Spleen (tissue), 7 donors: ENCODE results near the gene ZIC5.

Source experiments
- POLR2A ChIP-seq, 3 donors: fragments of 450-650 bp; IDR thresholded peaks; one replicate each; pipeline ENCODE4 v1.5.1; 2017; ENCODE audit warnings: antibody characterized with exemption in 3 of 3, mild to moderate bottlenecking in 1 of 3
- POLR2AphosphoS5 ChIP-seq, 3 donors: sonication (generic); formaldehyde crosslinking; IDR thresholded peaks; one replicate each; pipeline ENCODE4 v1.5.1; 2017; ENCODE audit warnings: antibody characterized with exemption in 3 of 3
- TF ChIP-seq, protein P1 (sequence below), 11 experiments: fragments of 200-600 bp in 7 of 11; fragments of 450-650 bp in 4 of 11; sonication (generic) in 4 of 11; IDR thresholded peaks in 8 of 11; conservative IDR thresholded peaks in 3 of 11; 1 replicate in 7 of 11; 2 replicates in 4 of 11; pipeline versions ENCODE4 v1.4.0 to v1.8.0; 2016 to 2021; ENCODE audit warnings: antibody characterized with exemption in 11 of 11, inconsistent platforms in 4 of 11, mild to moderate bottlenecking in 1 of 11
- donor health status: DM: no; HTN: no; CAD: no; lungs with moderate emphysema.
- donor health status: DM: no; HTN: no; CAD: no.
- donor health status: DM: no; HTN: no; CAD: no.

- TF ChIP-seq, protein P1, sequence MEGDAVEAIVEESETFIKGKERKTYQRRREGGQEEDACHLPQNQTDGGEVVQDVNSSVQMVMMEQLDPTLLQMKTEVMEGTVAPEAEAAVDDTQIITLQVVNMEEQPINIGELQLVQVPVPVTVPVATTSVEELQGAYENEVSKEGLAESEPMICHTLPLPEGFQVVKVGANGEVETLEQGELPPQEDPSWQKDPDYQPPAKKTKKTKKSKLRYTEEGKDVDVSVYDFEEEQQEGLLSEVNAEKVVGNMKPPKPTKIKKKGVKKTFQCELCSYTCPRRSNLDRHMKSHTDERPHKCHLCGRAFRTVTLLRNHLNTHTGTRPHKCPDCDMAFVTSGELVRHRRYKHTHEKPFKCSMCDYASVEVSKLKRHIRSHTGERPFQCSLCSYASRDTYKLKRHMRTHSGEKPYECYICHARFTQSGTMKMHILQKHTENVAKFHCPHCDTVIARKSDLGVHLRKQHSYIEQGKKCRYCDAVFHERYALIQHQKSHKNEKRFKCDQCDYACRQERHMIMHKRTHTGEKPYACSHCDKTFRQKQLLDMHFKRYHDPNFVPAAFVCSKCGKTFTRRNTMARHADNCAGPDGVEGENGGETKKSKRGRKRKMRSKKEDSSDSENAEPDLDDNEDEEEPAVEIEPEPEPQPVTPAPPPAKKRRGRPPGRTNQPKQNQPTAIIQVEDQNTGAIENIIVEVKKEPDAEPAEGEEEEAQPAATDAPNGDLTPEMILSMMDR (IDR thresholded peaks at IDR 0.05 in 8 of 11, conservative IDR thresholded peaks at IDR 0.05 in 3 of 11): no peak
- TF ChIP-seq POLR2A (IDR thresholded peaks at IDR 0.05): no peak
- no peak for TF ChIP-seq POLR2AphosphoS5 (IDR thresholded peaks at IDR 0.05)
Measured at GRCh38 chr13:99975626-99976025, 4.1 kb upstream of the ZIC5 start.
